HG03378 (cell line): ENCODE results near the gene HIPK3.
"Not testable (repeated sequence)": the region's sequence is repeated elsewhere in the genome, so short reads cannot be mapped to it uniquely, and the experiment has no call there.

ENCODE experiments used
- ATAC-seq: cut with Tn5 transposase; IDR thresholded peaks from one replicate; pipeline ENCODE4 v1.9.1; 2021; ENCODE audit warnings: mild to moderate bottlenecking, moderate library complexity; ENCODE audit not compliant: unreplicated experiment

Gene HIPK3

GRCh38 chr11:33350287-33350686 is 93.1 kb downstream of the HIPK3 start:
- no peak for ATAC-seq

GRCh38 chr11:33358150-33358831 is 101.1 kb downstream of the HIPK3 start:
- no peak for ATAC-seq

GRCh38 chr11:33360642-33361041 is 103.5 kb downstream of the HIPK3 start:
- no peak for ATAC-seq

GRCh38 chr11:33362051-33362910 is 105.1 kb downstream of the HIPK3 start:
- ATAC-seq = no peak

- no peak for ATAC-seq
Observed at GRCh38 chr11:33366918-33367317, 109.7 kb downstream of the HIPK3 start.

GRCh38 chr11:33368475-33368874 is 111.3 kb downstream of the HIPK3 start:
- not testable (repeated sequence) for ATAC-seq

GRCh38 chr11:33368931-33369330 is 111.8 kb downstream of the HIPK3 start:
- ATAC-seq = no peak

- ATAC-seq = no peak
Observed at GRCh38 chr11:33373636-33374035, 116.5 kb downstream of the HIPK3 start.

GRCh38 chr11:33375236-33375635 is 118.1 kb downstream of the HIPK3 start:
- ATAC-seq = no peak

GRCh38 chr11:33375688-33376311 is 118.6 kb downstream of the HIPK3 start, which contains the start of gene KIAA1549L:
Gene KIAA1549L (plus strand): TSS chr11:33376108.
- no peak for ATAC-seq

- no peak for ATAC-seq
Observed at GRCh38 chr11:33376331-33377310, 119.4 kb downstream of the HIPK3 start.

- ATAC-seq = no peak
Observed at GRCh38 chr11:33377412-33378370, 120.5 kb downstream of the HIPK3 start.

- ATAC-seq = no peak
Observed at GRCh38 chr11:33379947-33380346, 122.8 kb downstream of the HIPK3 start.

- no peak for ATAC-seq
Observed at GRCh38 chr11:33383075-33383919, 126.1 kb downstream of the HIPK3 start.

GRCh38 chr11:33383920-33384209 is 126.7 kb downstream of the HIPK3 start:
- no peak for ATAC-seq

- ATAC-seq = no peak
Observed at GRCh38 chr11:33384220-33384619, 127.0 kb downstream of the HIPK3 start.

- ATAC-seq = no peak
Observed at GRCh38 chr11:33387581-33387980, 130.4 kb downstream of the HIPK3 start.

- peak; percentile 41 for ATAC-seq
Observed at GRCh38 chr11:33387996-33388395, 130.8 kb downstream of the HIPK3 start.
